Astrocyte (in vitro differentiated cells and primary cell): ENCODE results near the gene RTEL1.

Source experiments
- EZH2 ChIP-seq: IDR thresholded peaks from 2 replicates; pipeline ENCODE4 v1.6.1; 2012; ENCODE audit warnings: mild to moderate bottlenecking, low read length, inconsistent platforms; ENCODE audit not compliant: insufficient read depth
- TF ChIP-seq, protein P1 (sequence below): IDR thresholded peaks from 2 replicates; pipeline ENCODE4 v1.5.1; 2011; ENCODE audit warnings: low read depth, mild to moderate bottlenecking, inconsistent platforms, low read length, moderate library complexity; ENCODE audit not compliant: insufficient read depth

DNA sequence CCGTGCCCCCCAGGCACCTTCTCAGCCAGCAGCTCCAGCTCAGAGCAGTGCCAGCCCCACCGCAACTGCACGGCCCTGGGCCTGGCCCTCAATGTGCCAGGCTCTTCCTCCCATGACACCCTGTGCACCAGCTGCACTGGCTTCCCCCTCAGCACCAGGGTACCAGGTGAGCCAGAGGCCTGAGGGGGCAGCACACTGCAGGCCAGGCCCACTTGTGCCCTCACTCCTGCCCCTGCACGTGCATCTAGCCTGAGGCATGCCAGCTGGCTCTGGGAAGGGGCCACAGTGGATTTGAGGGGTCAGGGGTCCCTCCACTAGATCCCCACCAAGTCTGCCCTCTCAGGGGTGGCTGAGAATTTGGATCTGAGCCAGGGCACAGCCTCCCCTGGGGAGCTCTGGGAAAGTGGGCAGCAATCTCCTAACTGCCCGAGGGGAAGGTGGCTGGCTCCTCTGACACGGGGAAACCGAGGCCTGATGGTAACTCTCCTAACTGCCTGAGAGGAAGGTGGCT is 39.3 kb downstream of the RTEL1 start:
- TF ChIP-seq, protein P1, sequence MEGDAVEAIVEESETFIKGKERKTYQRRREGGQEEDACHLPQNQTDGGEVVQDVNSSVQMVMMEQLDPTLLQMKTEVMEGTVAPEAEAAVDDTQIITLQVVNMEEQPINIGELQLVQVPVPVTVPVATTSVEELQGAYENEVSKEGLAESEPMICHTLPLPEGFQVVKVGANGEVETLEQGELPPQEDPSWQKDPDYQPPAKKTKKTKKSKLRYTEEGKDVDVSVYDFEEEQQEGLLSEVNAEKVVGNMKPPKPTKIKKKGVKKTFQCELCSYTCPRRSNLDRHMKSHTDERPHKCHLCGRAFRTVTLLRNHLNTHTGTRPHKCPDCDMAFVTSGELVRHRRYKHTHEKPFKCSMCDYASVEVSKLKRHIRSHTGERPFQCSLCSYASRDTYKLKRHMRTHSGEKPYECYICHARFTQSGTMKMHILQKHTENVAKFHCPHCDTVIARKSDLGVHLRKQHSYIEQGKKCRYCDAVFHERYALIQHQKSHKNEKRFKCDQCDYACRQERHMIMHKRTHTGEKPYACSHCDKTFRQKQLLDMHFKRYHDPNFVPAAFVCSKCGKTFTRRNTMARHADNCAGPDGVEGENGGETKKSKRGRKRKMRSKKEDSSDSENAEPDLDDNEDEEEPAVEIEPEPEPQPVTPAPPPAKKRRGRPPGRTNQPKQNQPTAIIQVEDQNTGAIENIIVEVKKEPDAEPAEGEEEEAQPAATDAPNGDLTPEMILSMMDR, result no peak
- no peak for TF ChIP-seq EZH2
